HepG2 (cell line): ENCODE data around the gene ZNF446. TPM values are rescaled to one million over a fixed set of nuclear protein-coding genes. Genes with fewer than 3 reads are reported as not detected.

Source experiments
- CREM ChIP-seq, 2 experiments: sonication (generic) in 1 of 2; formaldehyde crosslinking in 1 of 2; IDR thresholded peaks; 2 replicates each; pipeline versions ENCODE4 v1.4.0 to v1.6.1; 2016 to 2020; ENCODE audit warnings: antibody characterized with exemption in 1 of 2, mild to moderate bottlenecking in 1 of 2, missing genetic modification reagents in 1 of 2
- FOSL2 ChIP-seq: sonication (generic); formaldehyde crosslinking; IDR thresholded peaks from 2 replicates; pipeline ENCODE4 v1.4.0; 2020; ENCODE audit warnings: missing genetic modification reagents
- HCFC1 ChIP-seq: fragments of 150-350 bp; IDR thresholded peaks from 2 replicates; pipeline ENCODE4 v1.6.1; 2014; ENCODE audit warnings: low read depth, low read length
- JUNB ChIP-seq: sonication (generic); formaldehyde crosslinking; IDR thresholded peaks from 2 replicates; pipeline ENCODE4 v1.8.0; 2022; ENCODE audit warnings: missing genetic modification reagents, mild to moderate bottlenecking, borderline replicate concordance
- RBFOX2 ChIP-seq: fragments of 200-400 bp; formaldehyde crosslinking; IDR thresholded peaks from 2 replicates; pipeline ENCODE4 v1.6.1; 2017; ENCODE audit warnings: low read depth, mild to moderate bottlenecking, low read length
- RXRB ChIP-seq: IDR thresholded peaks from 2 replicates; pipeline ENCODE4 v1.6.1; 2016; ENCODE audit warnings: borderline replicate concordance, missing genetic modification reagents, missing compliant biosample characterization
- SSRP1 ChIP-seq: IDR thresholded peaks from 2 replicates; pipeline ENCODE4 v1.6.1; 2016; ENCODE audit warnings: control low read depth
- TBX2 ChIP-seq: sonication (generic); formaldehyde crosslinking; IDR thresholded peaks from 2 replicates; pipeline ENCODE4 v1.5.0; 2020; ENCODE audit warnings: missing genetic modification reagents, mild to moderate bottlenecking, borderline replicate concordance
- ZBTB8A ChIP-seq: sonication (generic); formaldehyde crosslinking; IDR thresholded peaks from 2 replicates; pipeline ENCODE4 v1.4.0; 2020; ENCODE audit warnings: mild to moderate bottlenecking, low read depth, missing genetic modification reagents, borderline replicate concordance
- ZFP82 ChIP-seq: sonication (generic); formaldehyde crosslinking; IDR thresholded peaks from 2 replicates; pipeline ENCODE4 v1.5.1; 2020; ENCODE audit warnings: mild to moderate bottlenecking, missing genetic modification reagents, borderline replicate concordance
- ZNF143 ChIP-seq: sonication (generic); formaldehyde crosslinking; IDR thresholded peaks from 2 replicates; pipeline ENCODE4 v1.4.0; 2020; ENCODE audit warnings: missing genetic modification reagents
- ZNF263 ChIP-seq: sonication (generic); formaldehyde crosslinking; IDR thresholded peaks from 2 replicates; pipeline ENCODE4 v1.4.0; 2020; ENCODE audit warnings: missing genetic modification reagents
- ZNF496 ChIP-seq: sonication (generic); formaldehyde crosslinking; IDR thresholded peaks from 2 replicates; pipeline ENCODE4 v1.8.1; 2023; ENCODE audit warnings: mild to moderate bottlenecking, moderate library complexity, missing genetic modification reagents; ENCODE audit not compliant: insufficient replicate concordance
- ZNF660 ChIP-seq: sonication (generic); formaldehyde crosslinking; IDR thresholded peaks from 2 replicates; pipeline ENCODE4 v1.5.1; 2020; ENCODE audit warnings: mild to moderate bottlenecking, low read depth, missing genetic modification reagents, borderline replicate concordance
- ZNF788 ChIP-seq: sonication (generic); formaldehyde crosslinking; IDR thresholded peaks from 2 replicates; pipeline ENCODE4 v1.5.0; 2020; ENCODE audit warnings: mild to moderate bottlenecking, missing genetic modification reagents, borderline replicate concordance
- polyA plus RNA-seq, 8 experiments: library from polyadenylated mRNA; depleted of rRNA in 3 of 8; stranded (reverse) in 7 of 8; unstranded in 1 of 8; fragments of >200 nt; fragmentation: Illumina TruSeq in 4 of 8; extraction: Trizol in 4 of 8; gene quantifications; 2 replicates each; pipeline versions ENCODE4 v1.2.1 to v1.2.3, GENCODE V29; 2011 to 2016; ENCODE audit warnings: low read depth in 4 of 8, missing spikeins in 1 of 8, mixed read lengths in 1 of 8; ENCODE audit not compliant: insufficient read depth in 1 of 8
- total RNA-seq, 5 experiments: library from RNA; depleted of rRNA; stranded (reverse); fragments of >200 nt; fragmentation: Illumina TruSeq; extraction: Trizol; gene quantifications; 2 replicates each; pipeline ENCODE4 v1.2.3, GENCODE V29; 2016; ENCODE audit warnings: low read depth in 1 of 5
- TF ChIP-seq, protein P1 (sequence below): sonication (generic); formaldehyde crosslinking; IDR thresholded peaks from 2 replicates; pipeline ENCODE4 v1.8.1; 2022; ENCODE audit warnings: low read depth, mild to moderate bottlenecking, missing genetic modification reagents
- TF ChIP-seq, protein P2 (sequence below): sonication (generic); formaldehyde crosslinking; IDR thresholded peaks from 2 replicates; pipeline ENCODE4 v1.8.0; 2022; ENCODE audit warnings: missing genetic modification reagents, low read depth, mild to moderate bottlenecking, borderline replicate concordance
- TF ChIP-seq, protein P3 (sequence below): sonication (generic); formaldehyde crosslinking; IDR thresholded peaks from 2 replicates; pipeline ENCODE4 v1.5.0; 2020; ENCODE audit warnings: mild to moderate bottlenecking, missing genetic modification reagents
- TF ChIP-seq, protein P4 (sequence below), 2 experiments: IDR thresholded peaks; 2 replicates each; pipeline ENCODE4 v1.6.1; 2011 to 2012; ENCODE audit warnings: low read length in 2 of 2, borderline replicate concordance in 1 of 2, low read depth in 1 of 2, mild to moderate bottlenecking in 1 of 2, moderate library complexity in 1 of 2

Gene ZNF446
- total and polyA plus RNA-seq, 2 of the 13 experiments (the other 11 are each of a cell fraction or from before 2014, with no cell fraction given): 3.0 to 3.6 TPM

DNA sequence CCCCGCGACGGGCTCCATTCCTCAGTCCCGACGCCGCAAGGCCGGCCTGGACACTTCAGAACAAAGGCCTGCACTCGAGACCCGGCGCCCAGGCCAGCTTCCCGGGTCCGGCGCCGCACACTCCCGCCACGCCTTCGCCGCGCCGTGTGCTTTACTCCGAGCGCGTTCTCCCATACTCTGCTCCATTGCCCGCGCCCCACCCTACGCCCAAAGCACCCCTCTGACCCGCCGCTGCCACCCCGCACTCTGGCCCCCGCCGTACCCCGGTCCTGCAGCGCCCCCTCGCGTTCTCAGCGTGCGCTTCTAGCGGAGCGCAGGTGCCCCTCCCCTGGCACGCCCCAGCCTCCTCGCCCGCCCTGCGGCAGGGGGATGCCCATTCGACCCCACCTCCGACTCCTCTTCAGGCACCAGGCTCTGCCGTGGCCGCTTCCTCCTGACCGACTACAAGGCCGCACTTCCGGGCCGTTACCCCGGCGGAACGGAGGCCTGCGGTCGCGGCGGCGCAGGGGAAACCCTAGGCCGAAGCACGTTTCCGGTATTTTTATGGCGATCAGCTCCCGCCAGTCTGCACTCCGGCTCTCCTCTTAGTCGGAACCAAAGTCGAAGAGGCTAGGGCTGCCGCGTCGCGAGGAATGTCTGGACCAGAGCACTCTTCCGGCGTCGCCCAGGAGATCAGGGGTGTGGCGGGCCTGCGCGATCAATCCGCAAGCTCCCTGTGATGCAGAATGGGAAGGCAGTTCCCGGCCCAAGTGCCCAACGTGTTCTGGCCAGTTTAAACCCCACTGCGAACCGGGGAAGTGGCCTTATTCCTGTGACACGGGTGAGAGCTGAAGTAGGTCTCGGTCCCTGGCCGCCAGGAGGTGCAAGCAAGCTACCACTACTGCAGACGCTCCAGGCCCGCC, 43.5 kb downstream of the ZNF446 start, which contains the start of gene ZBTB45 (continued):
- TF ChIP-seq, protein P1, sequence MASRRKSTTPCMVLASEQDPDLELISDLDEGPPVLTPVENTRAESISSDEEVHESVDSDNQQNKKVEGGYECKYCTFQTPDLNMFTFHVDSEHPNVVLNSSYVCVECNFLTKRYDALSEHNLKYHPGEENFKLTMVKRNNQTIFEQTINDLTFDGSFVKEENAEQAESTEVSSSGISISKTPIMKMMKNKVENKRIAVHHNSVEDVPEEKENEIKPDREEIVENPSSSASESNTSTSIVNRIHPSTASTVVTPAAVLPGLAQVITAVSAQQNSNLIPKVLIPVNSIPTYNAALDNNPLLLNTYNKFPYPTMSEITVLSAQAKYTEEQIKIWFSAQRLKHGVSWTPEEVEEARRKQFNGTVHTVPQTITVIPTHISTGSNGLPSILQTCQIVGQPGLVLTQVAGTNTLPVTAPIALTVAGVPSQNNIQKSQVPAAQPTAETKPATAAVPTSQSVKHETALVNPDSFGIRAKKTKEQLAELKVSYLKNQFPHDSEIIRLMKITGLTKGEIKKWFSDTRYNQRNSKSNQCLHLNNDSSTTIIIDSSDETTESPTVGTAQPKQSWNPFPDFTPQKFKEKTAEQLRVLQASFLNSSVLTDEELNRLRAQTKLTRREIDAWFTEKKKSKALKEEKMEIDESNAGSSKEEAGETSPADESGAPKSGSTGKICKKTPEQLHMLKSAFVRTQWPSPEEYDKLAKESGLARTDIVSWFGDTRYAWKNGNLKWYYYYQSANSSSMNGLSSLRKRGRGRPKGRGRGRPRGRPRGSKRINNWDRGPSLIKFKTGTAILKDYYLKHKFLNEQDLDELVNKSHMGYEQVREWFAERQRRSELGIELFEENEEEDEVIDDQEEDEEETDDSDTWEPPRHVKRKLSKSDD: peak; percentile 97
- TF ChIP-seq, protein P2, sequence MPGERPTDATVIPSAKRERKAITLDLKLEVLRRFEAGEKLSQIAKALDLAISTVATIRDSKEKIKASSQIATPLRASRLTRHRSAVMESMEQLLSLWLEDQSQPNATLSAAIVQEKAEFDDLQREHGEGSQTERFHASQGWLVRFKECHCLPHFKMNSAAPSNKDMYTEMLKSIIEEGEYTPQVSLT (CRISPR knock-in tag): no peak; the same call in 1 of the 2 replicates
- TF ChIP-seq RBFOX2: peak; percentile 93
- TF ChIP-seq ZNF660: no peak; the same call in 1 of the 2 replicates
- TF ChIP-seq CREM (IDR thresholded peaks at IDR 0.05): peak; percentile 92
- peak; percentile 51; the same call in 1 of the 2 replicates for TF ChIP-seq CREM (CRISPR knock-in tag; IDR thresholded peaks at IDR 0.05)
- TF ChIP-seq ZNF143: peak; percentile 86
- TF ChIP-seq FOSL2: peak; percentile 75
- no peak for TF ChIP-seq ZNF496 (CRISPR knock-in tag)
- TF ChIP-seq ZNF788 (CRISPR knock-in tag): peak; percentile 99
- peak; percentile 93 for TF ChIP-seq TBX2 (CRISPR knock-in tag)
- peak; percentile 86 for TF ChIP-seq HCFC1
- TF ChIP-seq, protein P3, sequence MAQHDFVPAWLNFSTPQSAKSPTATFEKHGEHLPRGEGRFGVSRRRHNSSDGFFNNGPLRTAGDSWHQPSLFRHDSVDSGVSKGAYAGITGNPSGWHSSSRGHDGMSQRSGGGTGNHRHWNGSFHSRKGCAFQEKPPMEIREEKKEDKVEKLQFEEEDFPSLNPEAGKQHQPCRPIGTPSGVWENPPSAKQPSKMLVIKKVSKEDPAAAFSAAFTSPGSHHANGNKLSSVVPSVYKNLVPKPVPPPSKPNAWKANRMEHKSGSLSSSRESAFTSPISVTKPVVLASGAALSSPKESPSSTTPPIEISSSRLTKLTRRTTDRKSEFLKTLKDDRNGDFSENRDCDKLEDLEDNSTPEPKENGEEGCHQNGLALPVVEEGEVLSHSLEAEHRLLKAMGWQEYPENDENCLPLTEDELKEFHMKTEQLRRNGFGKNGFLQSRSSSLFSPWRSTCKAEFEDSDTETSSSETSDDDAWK (CRISPR knock-in tag): no peak
- peak; percentile 71; the same call in 1 of the 2 replicates for TF ChIP-seq JUNB (CRISPR knock-in tag)
- TF ChIP-seq RXRB (CRISPR knock-in tag): peak; percentile 79
- TF ChIP-seq SSRP1 (CRISPR knock-in tag): 0 out of 2 replicates have a peak, but pooled peaks have one; percentile 92
- TF ChIP-seq ZNF263 (CRISPR knock-in tag): peak; percentile 24; the same call in 1 of the 2 replicates
- TF ChIP-seq ZFP82 (CRISPR knock-in tag): peak; percentile 95
- TF ChIP-seq ZBTB8A (CRISPR knock-in tag): 0 out of 2 replicates have a peak, but pooled peaks have one; percentile 39
- TF ChIP-seq, protein P4, sequence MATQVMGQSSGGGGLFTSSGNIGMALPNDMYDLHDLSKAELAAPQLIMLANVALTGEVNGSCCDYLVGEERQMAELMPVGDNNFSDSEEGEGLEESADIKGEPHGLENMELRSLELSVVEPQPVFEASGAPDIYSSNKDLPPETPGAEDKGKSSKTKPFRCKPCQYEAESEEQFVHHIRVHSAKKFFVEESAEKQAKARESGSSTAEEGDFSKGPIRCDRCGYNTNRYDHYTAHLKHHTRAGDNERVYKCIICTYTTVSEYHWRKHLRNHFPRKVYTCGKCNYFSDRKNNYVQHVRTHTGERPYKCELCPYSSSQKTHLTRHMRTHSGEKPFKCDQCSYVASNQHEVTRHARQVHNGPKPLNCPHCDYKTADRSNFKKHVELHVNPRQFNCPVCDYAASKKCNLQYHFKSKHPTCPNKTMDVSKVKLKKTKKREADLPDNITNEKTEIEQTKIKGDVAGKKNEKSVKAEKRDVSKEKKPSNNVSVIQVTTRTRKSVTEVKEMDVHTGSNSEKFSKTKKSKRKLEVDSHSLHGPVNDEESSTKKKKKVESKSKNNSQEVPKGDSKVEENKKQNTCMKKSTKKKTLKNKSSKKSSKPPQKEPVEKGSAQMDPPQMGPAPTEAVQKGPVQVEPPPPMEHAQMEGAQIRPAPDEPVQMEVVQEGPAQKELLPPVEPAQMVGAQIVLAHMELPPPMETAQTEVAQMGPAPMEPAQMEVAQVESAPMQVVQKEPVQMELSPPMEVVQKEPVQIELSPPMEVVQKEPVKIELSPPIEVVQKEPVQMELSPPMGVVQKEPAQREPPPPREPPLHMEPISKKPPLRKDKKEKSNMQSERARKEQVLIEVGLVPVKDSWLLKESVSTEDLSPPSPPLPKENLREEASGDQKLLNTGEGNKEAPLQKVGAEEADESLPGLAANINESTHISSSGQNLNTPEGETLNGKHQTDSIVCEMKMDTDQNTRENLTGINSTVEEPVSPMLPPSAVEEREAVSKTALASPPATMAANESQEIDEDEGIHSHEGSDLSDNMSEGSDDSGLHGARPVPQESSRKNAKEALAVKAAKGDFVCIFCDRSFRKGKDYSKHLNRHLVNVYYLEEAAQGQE (IDR thresholded peaks at IDR 0.05; ENCODE audit: borderline replicate concordance in 1 of 2, low read depth in 1 of 2, low read length in 2 of 2): peak in 1 of 2 experiments; percentile 78; a peak in 2 of 4 replicates
